ENCODE measurements around the gene SLC6A3. TPM values are rescaled to one million over a fixed set of nuclear protein-coding genes. Genes with fewer than 3 reads are reported as not detected.

Gene SLC6A3
- total RNA-seq, 1 donor from 2014 or later = 0.10 TPM

DNA sequence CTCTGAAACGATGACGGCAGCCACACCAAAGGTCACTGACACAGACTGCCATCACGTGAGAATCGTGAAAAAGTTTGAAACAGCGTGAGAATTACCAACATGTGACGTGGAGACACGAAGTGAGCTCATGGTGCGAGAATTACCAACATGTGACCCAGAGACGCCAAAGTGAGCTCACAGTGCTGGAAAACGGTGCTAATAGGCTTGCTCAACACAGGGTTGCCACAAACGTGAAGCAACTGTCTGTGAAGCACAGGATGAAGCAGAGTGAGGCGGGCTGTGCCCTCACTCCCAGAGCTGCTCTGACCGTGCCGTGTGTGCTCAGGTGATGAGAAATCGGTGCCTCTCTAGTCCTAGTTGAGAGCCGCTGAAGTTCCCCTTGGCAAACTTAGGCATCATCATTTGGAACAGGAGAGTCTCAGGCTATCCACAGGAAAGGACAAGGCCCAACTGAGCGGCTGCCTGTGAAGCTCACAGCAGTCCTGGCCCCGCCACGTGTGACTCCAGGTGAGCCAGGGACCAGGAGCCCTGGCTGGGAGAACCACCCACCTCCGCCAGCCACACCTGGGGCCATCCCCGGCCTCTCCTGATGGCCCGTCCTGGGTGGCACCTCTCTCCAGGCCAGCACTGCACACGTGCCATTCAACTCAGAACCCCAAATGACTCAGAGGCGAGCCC lies 29.8 kb upstream of the SLC6A3 start:
- TF ChIP-seq, protein P1, sequence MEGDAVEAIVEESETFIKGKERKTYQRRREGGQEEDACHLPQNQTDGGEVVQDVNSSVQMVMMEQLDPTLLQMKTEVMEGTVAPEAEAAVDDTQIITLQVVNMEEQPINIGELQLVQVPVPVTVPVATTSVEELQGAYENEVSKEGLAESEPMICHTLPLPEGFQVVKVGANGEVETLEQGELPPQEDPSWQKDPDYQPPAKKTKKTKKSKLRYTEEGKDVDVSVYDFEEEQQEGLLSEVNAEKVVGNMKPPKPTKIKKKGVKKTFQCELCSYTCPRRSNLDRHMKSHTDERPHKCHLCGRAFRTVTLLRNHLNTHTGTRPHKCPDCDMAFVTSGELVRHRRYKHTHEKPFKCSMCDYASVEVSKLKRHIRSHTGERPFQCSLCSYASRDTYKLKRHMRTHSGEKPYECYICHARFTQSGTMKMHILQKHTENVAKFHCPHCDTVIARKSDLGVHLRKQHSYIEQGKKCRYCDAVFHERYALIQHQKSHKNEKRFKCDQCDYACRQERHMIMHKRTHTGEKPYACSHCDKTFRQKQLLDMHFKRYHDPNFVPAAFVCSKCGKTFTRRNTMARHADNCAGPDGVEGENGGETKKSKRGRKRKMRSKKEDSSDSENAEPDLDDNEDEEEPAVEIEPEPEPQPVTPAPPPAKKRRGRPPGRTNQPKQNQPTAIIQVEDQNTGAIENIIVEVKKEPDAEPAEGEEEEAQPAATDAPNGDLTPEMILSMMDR (IDR thresholded peaks at IDR 0.05; ENCODE audit: unreplicated experiment) = no peak
- no peak overlapping the region for H3K27ac Mint-ChIP-seq (ENCODE audit: unreplicated experiment)
- H3K36me3 Mint-ChIP-seq (ENCODE audit: low read depth, unreplicated experiment) = peaks cover 17% of the 10 kb centered on the region
- DNase-seq (ENCODE audit: low spot score) = no peak
- no peaks in the 10 kb centered on the region for H3K9me3 Mint-ChIP-seq (ENCODE audit: unreplicated experiment)
- no peaks in the 10 kb centered on the region for H3K4me1 Mint-ChIP-seq (ENCODE audit: unreplicated experiment)
- H3K4me3 Mint-ChIP-seq (ENCODE audit: unreplicated experiment) = peak overlapping the region; percentile 25
- H3K27me3 Mint-ChIP-seq (ENCODE audit: unreplicated experiment) = no peaks in the 10 kb centered on the region

DNA sequence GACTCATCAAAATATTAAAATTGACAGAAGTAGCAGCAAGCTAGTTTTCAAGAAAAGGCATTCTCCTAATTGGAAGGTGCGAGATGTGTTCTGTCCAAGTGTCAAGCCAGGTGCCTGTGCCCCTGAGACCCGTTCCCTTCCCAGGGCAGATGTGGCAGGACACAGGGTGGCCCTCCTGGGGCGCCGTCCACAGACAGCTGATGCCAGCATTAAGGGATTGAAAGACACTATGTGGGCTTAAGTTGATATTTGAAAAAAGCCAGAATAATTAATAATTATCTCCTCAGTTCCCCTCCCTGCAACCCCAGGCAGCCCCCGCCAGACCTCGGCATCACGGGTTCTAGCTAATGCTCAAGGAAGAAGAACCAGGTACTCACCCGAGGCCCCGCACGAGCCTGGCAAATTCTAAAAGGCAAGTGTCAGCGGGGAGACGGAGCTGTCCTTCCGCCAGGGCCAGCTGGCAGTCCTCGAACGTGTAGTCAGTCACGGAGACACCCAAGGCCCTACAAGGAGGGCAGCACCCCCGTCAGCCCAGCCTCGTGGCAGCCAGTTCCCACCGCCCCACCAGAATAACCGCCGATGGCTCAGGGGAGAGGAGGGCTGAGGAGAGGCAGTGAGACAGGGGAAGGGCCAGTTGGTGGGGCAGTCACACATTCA lies 29.1 kb upstream of the SLC6A3 start:
- Mint-ChIP-seq H3K36me3 (ENCODE audit: low read depth, unreplicated experiment) (peaks cover 17% of the 10 kb centered on the region), H3K27me3 (ENCODE audit: unreplicated experiment) (no peaks in the 10 kb centered on the region), H3K4me3 (ENCODE audit: unreplicated experiment) (no peak overlapping the region), H3K9me3 (ENCODE audit: unreplicated experiment) (no peaks in the 10 kb centered on the region), H3K27ac (ENCODE audit: unreplicated experiment) (no peak overlapping the region), H3K4me1 (ENCODE audit: unreplicated experiment) (no peaks in the 10 kb centered on the region)
- no peak for DNase-seq (ENCODE audit: low spot score)
- TF ChIP-seq, protein P1 (IDR thresholded peaks at IDR 0.05; ENCODE audit: unreplicated experiment) = no peak

DNA sequence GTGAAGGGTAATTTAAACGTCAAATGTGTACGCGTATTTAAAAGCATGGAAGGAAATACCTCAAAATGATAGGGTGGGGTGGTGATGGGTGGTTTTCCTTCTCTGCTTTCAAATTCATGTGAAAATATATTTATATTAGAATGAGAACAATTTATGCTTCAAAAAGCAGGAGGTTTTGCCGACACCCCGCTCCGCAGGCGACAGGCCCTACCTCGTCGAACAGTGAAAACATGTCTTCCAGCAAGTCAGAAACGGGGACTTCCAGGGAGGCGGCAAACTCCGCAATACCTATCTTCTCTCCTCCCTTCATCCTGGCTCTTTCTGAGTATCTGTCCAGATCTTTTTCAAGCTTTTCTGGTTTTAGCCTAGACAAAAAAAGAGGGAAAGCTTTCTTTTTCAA lies 28.5 kb upstream of the SLC6A3 start:
- no peak overlapping the region for H3K4me3 Mint-ChIP-seq (ENCODE audit: unreplicated experiment)

GRCh38 chr5:1472964-1473628 lies 27.9 kb upstream of the SLC6A3 start:
- TF ChIP-seq, protein P1 (IDR thresholded peaks at IDR 0.05; ENCODE audit: unreplicated experiment) = no peak
- Mint-ChIP-seq H3K36me3 (ENCODE audit: low read depth, unreplicated experiment) (peaks cover 18% of the 10 kb centered on the region), H3K27me3 (ENCODE audit: unreplicated experiment) (peaks cover 7% of the 10 kb centered on the region), H3K4me3 (ENCODE audit: unreplicated experiment) (no peak overlapping the region), H3K27ac (ENCODE audit: unreplicated experiment) (no peak overlapping the region), H3K4me1 (ENCODE audit: unreplicated experiment) (no peaks in the 10 kb centered on the region), H3K9me3 (ENCODE audit: unreplicated experiment) (no peaks in the 10 kb centered on the region)
- no peak for DNase-seq (ENCODE audit: low spot score)

More for the DNA sequence above, 28.5 kb upstream of the SLC6A3 start:
- no peaks in the 10 kb centered on the region for H3K4me1 Mint-ChIP-seq (ENCODE audit: unreplicated experiment)
- no peak for DNase-seq (ENCODE audit: low spot score)
- no peak overlapping the region for H3K27ac Mint-ChIP-seq (ENCODE audit: unreplicated experiment)
- H3K36me3 Mint-ChIP-seq (ENCODE audit: low read depth, unreplicated experiment) = peaks cover 17% of the 10 kb centered on the region
- peaks cover under 1% of the 10 kb centered on the region for H3K27me3 Mint-ChIP-seq (ENCODE audit: unreplicated experiment)
- TF ChIP-seq, protein P1 (IDR thresholded peaks at IDR 0.05; ENCODE audit: unreplicated experiment) = no peak
- no peaks in the 10 kb centered on the region for H3K9me3 Mint-ChIP-seq (ENCODE audit: unreplicated experiment)

Data from endothelial cell (in vitro differentiated cells).